MCF 10A (cell line): ENCODE results near the gene SLC35A2. TPM values are rescaled to one million over a fixed set of nuclear protein-coding genes. Genes with fewer than 3 reads are reported as not detected.

Source experiments
- BruUV-seq: library from RNA; stranded (reverse); fragments of 400-500 nt; replicated peaks from 2 replicates; lab custom pipeline; 2021; lab: Mats Ljungman, UMichigan
- CTCF ChIA-PET: fragments of 300-600 bp; sonication (Branson Sonifier 250); formaldehyde crosslinking; extraction: SDS; loops from one replicate; lab custom pipeline; 2021; ENCODE audit warnings: antibody characterized with exemption, inconsistent platforms; lab: Yijun Ruan, JAX
- POLR2A ChIA-PET: fragments of 300-600, 350-650 bp; sonication (Branson Sonifier 250); formaldehyde crosslinking; extraction: SDS; loops from one replicate; lab custom pipeline; 2020; ENCODE audit warnings: antibody characterized with exemption, inconsistent platforms; lab: Yijun Ruan, JAX
- DNase-seq: peaks from one replicate; pipeline ENCODE4 v3.0.0-alpha.2; 2018; ENCODE audit not compliant: unreplicated experiment
- H3K27ac Mint-ChIP-seq: one replicate; pipeline ENCODE4 v1.8.0; 2022; ENCODE audit warnings: mild to moderate bottlenecking, low read depth, mixed read lengths; ENCODE audit not compliant: unreplicated experiment
- H3K27me3 Mint-ChIP-seq: one replicate; pipeline ENCODE4 v1.8.0; 2022; ENCODE audit warnings: mixed read lengths; ENCODE audit not compliant: insufficient read depth, unreplicated experiment
- H3K36me3 Mint-ChIP-seq: one replicate; pipeline ENCODE4 v1.8.0; 2022; ENCODE audit warnings: mild to moderate bottlenecking, moderate library complexity, mixed read lengths; ENCODE audit not compliant: insufficient read depth, unreplicated experiment
- H3K4me1 Mint-ChIP-seq: one replicate; pipeline ENCODE4 v1.8.0; 2022; ENCODE audit warnings: mixed read lengths; ENCODE audit not compliant: insufficient read depth, unreplicated experiment
- H3K4me3 Mint-ChIP-seq: one replicate; pipeline ENCODE4 v1.8.0; 2022; ENCODE audit warnings: mild to moderate bottlenecking, moderate library complexity, mixed read lengths; ENCODE audit not compliant: unreplicated experiment
- H3K9me3 Mint-ChIP-seq: one replicate; pipeline ENCODE4 v1.8.0; 2022; ENCODE audit warnings: mixed read lengths; ENCODE audit not compliant: unreplicated experiment
- CTCF ChIP-seq: fragments of 200-600 bp; IDR thresholded peaks from one replicate; pipeline ENCODE4 v1.8.0; 2022; ENCODE audit warnings: antibody characterized with exemption, mild to moderate bottlenecking; ENCODE audit not compliant: unreplicated experiment
- intact Hi-C: fragments of 100-400 bp; cut with micrococcal nuclease; formaldehyde crosslinking; loops from 2 replicates; pipeline ENCODE4 v1.14.1; 2022
- total RNA-seq: library from RNA; stranded (reverse); gene quantifications from 2 replicates; pipeline ENCODE4 v1.2.3, GENCODE V29; 2022

SLC35A2 gene
- total RNA-seq, 1 experiment from 2014 or later, result 43.5 TPM

GRCh38 chrX:48939524-48940228 lies 28.2 kb upstream of the SLC35A2 start:
- no peak for TF ChIP-seq CTCF
- H3K27ac Mint-ChIP-seq, result no peak overlapping the region
- CTCF ChIA-PET, result interaction anchor here (0.6 to 0.7 kb wide), 2 partner anchors 51 to 105 kb away, joined by 3 to 5 read pairs; no protein-coding TSS in a partner anchor
- POLR2A ChIA-PET, result no interaction called here
- H3K9me3 Mint-ChIP-seq, result peaks cover 7% of the 10 kb centered on the region
- BruUV-seq, result no TSS peak
- no peaks in the 10 kb centered on the region for H3K4me1 Mint-ChIP-seq
- intact Hi-C loops, result no loop called here
- no peak overlapping the region for H3K4me3 Mint-ChIP-seq
- H3K36me3 Mint-ChIP-seq, result peaks cover 29% of the 10 kb centered on the region
- no peaks in the 10 kb centered on the region for H3K27me3 Mint-ChIP-seq
- DNase-seq, result no peak

GRCh38 chrX:48938721-48939425 lies 27.4 kb upstream of the SLC35A2 start:
- no peaks in the 10 kb centered on the region for H3K4me1 Mint-ChIP-seq
- no peak for DNase-seq
- POLR2A ChIA-PET, result interaction anchor here (1.7 kb wide), 1 partner anchor 19 kb away, joined by 4 read pairs; no protein-coding TSS in a partner anchor
- TF ChIP-seq CTCF, result no peak
- peaks cover 7% of the 10 kb centered on the region for H3K9me3 Mint-ChIP-seq
- CTCF ChIA-PET, result interaction anchor here (0.6 to 1.3 kb wide), 2 partner anchors 50 to 291 kb away, joined by 5 read pairs; no protein-coding TSS in a partner anchor
- H3K27ac Mint-ChIP-seq, result no peak overlapping the region
- intact Hi-C loops, result no loop called here
- no peak overlapping the region for H3K4me3 Mint-ChIP-seq
- H3K27me3 Mint-ChIP-seq, result no peaks in the 10 kb centered on the region
- no TSS peak for BruUV-seq
- peaks cover 37% of the 10 kb centered on the region for H3K36me3 Mint-ChIP-seq

GRCh38 chrX:48937054-48937907 lies 25.8 kb upstream of the SLC35A2 start:
- no peak for DNase-seq
- Mint-ChIP-seq H3K27ac (no peak overlapping the region), H3K4me3 (no peak overlapping the region), H3K27me3 (no peaks in the 10 kb centered on the region), H3K4me1 (no peaks in the 10 kb centered on the region), H3K36me3 (peaks cover 49% of the 10 kb centered on the region), H3K9me3 (peaks cover 2% of the 10 kb centered on the region)
- intact Hi-C loops, result no loop called here
- ChIA-PET CTCF (interaction anchor here (0.7 to 1.3 kb wide), 3 partner anchors 11 to 289 kb away, joined by 4 to 5 read pairs (median 4); no protein-coding TSS in a partner anchor), POLR2A (interaction anchor here (1.7 kb wide), 1 partner anchor 17 kb away, joined by 4 read pairs; no protein-coding TSS in a partner anchor)
- no TSS peak for BruUV-seq
- no peak for TF ChIP-seq CTCF
